GM19468 (cell line): Measurements from ENCODE around the gene ABCG1.

Experiments used
- ATAC-seq: cut with Tn5 transposase; IDR thresholded peaks from one replicate; pipeline ENCODE4 v1.9.1; 2021; ENCODE audit warnings: mild to moderate bottlenecking, moderate library complexity, moderate number of reproducible peaks; ENCODE audit not compliant: unreplicated experiment; ENCODE audit errors: extremely low read depth

Gene ABCG1

GRCh38 chr21:42248241-42248640 lies 29.3 kb downstream of the ABCG1 start:
- ATAC-seq, result no peak

DNA sequence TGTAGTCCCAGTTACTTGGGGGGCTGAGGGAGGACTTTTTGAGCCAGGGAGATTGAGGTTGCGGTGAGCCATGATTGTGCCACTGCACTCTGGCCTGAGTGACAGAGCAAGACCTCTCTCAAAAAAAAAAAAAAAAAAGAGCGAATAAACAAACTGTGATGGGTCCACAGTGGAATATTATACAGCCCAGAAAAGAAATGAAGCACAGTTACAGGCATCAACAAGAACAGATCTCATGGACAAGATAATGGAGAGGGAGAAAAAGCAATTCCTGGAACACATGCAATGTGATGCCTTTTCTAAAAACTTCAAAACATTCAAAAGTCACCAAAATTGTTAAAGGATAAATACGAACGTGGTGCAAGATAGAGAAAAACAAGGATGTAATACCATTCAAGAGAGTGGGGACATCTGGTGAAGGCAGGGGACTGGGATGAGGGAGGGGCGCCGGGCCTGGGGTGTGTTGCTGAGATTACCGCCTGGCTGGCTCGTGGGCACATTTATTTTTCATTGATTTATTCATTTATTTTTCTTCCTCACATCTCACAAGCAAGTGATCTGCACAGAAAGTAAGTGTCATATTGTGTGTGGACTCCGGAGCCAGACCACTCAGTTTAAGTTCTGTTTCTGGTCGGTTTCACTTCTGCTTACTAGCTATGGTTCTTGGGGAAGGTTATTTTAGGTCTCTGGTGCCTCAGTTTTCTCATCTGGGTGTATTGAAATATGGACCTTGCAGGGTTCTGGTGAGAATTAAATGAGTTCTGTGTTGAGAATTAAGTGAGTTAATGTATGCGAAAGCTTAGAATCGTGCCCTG lies 30.1 kb downstream of the ABCG1 start:
- ATAC-seq, result peak; percentile 65

DNA sequence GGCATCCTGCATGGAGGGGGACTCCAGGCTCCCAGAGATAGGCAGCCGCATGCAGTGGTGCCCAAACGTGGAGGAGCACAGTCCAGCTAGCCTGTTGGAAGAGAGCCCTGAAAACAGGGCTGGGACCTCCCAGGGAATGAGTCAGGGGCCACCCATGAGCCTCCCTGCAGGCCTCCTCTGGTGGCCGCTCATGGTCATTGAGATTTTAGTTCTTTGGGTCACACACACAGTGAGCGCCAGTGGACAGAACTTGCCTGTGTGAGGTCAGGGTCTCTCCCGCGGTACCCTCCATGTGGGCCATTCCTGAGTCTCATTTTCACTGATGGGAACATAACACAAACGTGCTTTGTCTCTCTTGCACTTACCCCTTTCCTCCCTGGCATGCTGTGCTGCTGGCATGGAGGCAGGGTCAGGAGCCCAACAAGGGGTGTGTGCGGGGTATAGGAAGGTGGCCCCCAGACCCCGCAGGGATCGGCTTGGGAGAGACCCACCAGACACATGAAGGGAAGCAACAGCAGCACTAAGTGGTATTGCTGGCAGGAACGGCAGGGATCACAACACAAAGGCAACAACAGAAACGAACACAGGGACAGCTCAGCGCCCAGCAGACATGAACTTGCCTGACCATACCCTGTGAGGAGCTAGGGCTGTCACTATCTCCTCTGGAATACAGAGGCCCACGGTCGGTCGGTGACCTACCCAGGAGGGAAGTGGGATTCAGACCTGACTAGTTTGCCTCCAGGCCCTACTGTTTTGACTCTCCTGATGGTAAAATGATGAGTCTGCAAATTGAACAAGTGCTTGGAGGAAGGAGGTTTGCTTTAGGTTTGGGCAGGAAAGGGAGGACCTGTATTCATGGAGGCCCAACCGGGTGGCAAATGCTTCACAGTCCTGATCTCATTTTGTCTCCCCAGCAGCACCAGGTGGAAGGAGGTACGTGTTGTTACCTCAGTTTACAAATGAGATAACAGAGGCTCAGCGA lies 31.8 kb downstream of the ABCG1 start:
- ATAC-seq, result no peak

DNA sequence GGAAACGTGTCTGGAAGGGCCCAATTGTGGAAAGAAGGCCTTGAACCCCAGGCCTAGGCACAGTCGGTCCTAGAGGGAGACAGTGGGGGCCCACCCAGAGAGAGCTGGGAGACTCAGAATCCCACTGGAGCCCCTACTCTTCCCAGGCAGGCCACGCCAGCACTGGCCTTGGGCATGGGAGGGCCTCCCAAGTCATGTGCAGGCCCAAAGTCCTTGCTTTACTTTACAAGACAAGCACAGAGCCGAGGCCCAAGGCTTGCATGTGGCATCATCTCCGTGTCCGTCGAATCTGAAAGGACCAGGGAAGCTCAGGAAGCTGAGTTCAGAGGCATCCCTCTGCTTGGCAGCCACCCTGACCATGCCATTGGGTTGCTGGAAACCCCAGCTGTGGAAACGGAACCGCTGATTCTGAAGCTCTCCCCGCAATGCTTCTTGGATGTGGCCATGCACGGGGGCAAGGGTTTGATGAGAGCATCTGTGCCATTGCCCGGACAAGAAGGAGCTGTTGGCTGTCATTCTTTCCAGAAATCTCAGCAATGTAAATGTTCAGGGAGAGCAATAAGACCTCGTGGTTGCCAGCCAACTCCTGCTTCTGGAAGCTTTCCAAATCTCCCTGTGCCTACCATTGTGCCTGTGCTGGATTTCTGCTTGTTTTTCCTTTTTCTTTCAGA lies 32.8 kb downstream of the ABCG1 start:
- ATAC-seq, result no peak

GRCh38 chr21:42252325-42252654 lies 33.4 kb downstream of the ABCG1 start:
- ATAC-seq, result no peak

GRCh38 chr21:42252778-42253340 lies 33.9 kb downstream of the ABCG1 start:
- ATAC-seq, result no peak

DNA sequence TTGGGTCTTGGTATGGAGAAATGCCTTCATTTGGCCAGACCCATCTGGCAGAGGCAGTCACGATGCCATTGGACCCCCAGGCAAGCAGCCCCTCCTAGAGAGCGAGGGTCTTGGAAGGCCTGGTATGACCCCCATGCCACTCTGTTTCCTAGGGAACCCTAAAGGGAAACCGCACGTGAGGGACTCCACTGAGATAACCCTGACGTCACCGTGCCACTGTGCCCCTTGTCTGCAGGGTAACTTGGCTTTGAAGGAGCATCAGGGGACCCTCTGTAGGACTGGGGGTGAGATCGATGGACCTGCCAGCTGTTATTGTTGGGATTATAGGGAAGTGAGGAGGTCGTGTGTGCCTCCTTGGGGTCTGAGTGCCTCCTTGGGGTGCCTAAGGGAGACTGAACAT lies 34.5 kb downstream of the ABCG1 start:
- ATAC-seq, result no peak

GRCh38 chr21:42254083-42254482 lies 35.1 kb downstream of the ABCG1 start:
- ATAC-seq, result no peak

- ATAC-seq, result no peak
Measured at GRCh38 chr21:42254651-42255601, 36.0 kb downstream of the ABCG1 start.

GRCh38 chr21:42255825-42256224 lies 36.9 kb downstream of the ABCG1 start:
- ATAC-seq, result no peak

DNA sequence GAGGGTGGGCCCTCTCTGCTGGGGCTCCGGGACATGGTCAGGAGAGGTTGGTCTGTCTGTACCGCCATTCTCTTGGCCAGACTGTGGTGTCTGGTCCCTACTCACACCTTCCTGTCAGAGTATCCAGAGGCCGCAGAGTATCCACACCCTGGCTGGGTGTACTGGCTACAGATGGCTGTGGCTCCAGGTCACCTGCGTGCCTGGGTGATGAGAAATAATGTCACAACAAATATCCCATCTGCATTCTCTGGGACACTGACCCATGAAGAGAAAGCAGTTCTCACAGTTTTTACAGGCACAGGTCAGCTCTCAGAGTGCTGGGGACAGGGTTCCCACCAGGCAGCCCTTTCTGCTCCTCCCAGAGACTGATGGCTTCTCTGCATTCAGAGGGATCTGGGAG lies 37.4 kb downstream of the ABCG1 start:
- no peak for ATAC-seq

- ATAC-seq, result no peak
Measured at GRCh38 chr21:42257091-42257765, 38.3 kb downstream of the ABCG1 start.

- ATAC-seq, result no peak
Measured at GRCh38 chr21:42258150-42258884, 39.4 kb downstream of the ABCG1 start.

DNA sequence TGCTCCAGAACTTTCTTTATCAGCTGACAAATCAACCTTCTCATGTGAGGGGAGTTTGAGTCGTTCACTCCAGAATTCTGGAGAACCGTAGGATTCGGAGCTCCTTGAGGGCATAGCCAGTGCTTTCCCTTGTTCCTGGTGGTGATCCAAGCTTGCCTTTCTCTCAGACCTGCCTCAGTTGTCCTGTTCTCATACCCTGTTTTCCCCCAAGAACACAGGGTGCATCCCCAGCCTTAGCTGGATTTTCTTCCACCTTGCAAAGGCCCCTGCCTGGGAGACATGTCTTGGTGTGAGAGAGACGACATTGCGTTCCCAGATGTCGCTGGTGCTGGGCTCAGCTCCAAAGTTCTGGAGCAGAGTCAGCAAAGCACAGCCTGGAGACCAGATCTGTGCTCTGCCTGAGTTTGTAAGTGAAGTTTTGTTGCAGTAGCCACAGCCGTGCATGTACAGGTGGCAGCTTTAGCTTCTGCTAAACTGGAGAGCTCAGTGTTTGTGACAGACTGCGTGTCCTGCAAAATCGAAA lies 40.0 kb downstream of the ABCG1 start:
- ATAC-seq, result no peak

- no peak for ATAC-seq
Measured at GRCh38 chr21:42260121-42260520, 41.2 kb downstream of the ABCG1 start.

- ATAC-seq, result no peak
Measured at GRCh38 chr21:42261829-42262200, 42.9 kb downstream of the ABCG1 start.

- ATAC-seq, result no peak
Measured at GRCh38 chr21:42262831-42263231, 43.9 kb downstream of the ABCG1 start.

GRCh38 chr21:42263591-42264131 lies 44.7 kb downstream of the ABCG1 start:
- no peak for ATAC-seq
